ENCODE results near the gene SSBP3.

Gene SSBP3

DNA sequence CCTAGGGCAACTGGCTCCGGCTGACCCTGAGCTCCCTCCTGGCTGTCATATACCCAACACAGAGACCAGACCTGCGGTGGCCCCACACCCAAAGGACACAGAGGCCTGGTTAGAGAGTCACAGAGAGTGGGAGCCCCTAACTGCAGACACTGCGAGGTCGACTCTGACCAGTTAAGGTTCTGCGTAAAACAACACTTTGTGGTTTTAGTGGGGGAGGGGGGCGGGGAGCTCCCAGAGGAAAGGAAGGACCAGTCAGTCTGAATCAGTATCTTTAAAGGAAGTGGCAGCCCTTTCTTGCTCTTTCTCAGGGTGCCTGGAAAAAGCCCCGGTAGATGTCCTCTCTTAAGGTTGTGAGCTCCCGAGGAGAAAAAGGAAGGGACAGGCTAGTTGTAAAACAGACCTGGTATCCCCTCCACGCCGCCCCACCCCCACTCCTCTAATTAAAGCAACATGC is 2.4 kb downstream of the SSBP3 start:
- TF ChIP-seq, protein P1, sequence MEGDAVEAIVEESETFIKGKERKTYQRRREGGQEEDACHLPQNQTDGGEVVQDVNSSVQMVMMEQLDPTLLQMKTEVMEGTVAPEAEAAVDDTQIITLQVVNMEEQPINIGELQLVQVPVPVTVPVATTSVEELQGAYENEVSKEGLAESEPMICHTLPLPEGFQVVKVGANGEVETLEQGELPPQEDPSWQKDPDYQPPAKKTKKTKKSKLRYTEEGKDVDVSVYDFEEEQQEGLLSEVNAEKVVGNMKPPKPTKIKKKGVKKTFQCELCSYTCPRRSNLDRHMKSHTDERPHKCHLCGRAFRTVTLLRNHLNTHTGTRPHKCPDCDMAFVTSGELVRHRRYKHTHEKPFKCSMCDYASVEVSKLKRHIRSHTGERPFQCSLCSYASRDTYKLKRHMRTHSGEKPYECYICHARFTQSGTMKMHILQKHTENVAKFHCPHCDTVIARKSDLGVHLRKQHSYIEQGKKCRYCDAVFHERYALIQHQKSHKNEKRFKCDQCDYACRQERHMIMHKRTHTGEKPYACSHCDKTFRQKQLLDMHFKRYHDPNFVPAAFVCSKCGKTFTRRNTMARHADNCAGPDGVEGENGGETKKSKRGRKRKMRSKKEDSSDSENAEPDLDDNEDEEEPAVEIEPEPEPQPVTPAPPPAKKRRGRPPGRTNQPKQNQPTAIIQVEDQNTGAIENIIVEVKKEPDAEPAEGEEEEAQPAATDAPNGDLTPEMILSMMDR (IDR thresholded peaks at IDR 0.05; ENCODE audit: low read depth, low read length) = no peak
- peak overlapping the region; percentile 77 for H3K4me3 ChIP-seq (ENCODE audit: low read depth, low read length)

DNA sequence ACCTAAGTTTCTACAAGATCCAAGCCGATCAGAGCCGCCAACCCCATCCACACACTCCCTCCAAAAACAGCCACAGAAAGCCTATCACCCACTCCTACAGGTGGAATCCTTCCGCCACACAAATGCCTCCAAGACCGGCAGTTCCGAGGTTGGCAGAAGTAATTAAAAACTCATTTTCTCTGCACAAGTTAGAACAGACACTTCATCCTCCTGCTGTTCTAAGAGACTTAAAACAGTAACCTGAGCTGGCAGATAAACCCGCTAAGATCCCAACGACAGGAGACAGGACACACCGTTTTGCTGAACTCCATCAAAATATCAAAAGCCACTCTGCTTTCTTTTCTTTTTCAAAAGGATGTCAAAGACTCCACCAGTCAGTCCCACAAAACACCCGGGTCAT is 2.8 kb downstream of the SSBP3 start:
- peak overlapping the region; percentile 77 for H3K4me3 ChIP-seq (ENCODE audit: low read depth, low read length)
- TF ChIP-seq, protein P1 (IDR thresholded peaks at IDR 0.05; ENCODE audit: low read depth, low read length) = no peak

- no peak overlapping the region; the same call in 1 of the 2 replicates for H3K4me3 ChIP-seq (ENCODE audit: low read depth, low read length)
- TF ChIP-seq, protein P1 (IDR thresholded peaks at IDR 0.05; ENCODE audit: low read depth, low read length) = no peak
Measured at GRCh38 chr1:54402896-54403295, 3.3 kb downstream of the SSBP3 start.

GRCh38 chr1:54401799-54402198 is 4.4 kb downstream of the SSBP3 start:
- no peak overlapping the region for H3K4me3 ChIP-seq (ENCODE audit: low read depth, low read length)
- TF ChIP-seq, protein P1 (IDR thresholded peaks at IDR 0.05; ENCODE audit: low read depth, low read length) = no peak

- no peak overlapping the region for H3K4me3 ChIP-seq (ENCODE audit: low read depth, low read length)
- TF ChIP-seq, protein P1 (IDR thresholded peaks at IDR 0.05; ENCODE audit: low read depth, low read length) = no peak
Measured at GRCh38 chr1:54400329-54400728, 5.9 kb downstream of the SSBP3 start.

- H3K4me3 ChIP-seq (ENCODE audit: low read depth, low read length) = no peak overlapping the region
- TF ChIP-seq, protein P1 (IDR thresholded peaks at IDR 0.05; ENCODE audit: low read depth, low read length) = no peak
Measured at GRCh38 chr1:54399765-54400164, 6.4 kb downstream of the SSBP3 start.

DNA sequence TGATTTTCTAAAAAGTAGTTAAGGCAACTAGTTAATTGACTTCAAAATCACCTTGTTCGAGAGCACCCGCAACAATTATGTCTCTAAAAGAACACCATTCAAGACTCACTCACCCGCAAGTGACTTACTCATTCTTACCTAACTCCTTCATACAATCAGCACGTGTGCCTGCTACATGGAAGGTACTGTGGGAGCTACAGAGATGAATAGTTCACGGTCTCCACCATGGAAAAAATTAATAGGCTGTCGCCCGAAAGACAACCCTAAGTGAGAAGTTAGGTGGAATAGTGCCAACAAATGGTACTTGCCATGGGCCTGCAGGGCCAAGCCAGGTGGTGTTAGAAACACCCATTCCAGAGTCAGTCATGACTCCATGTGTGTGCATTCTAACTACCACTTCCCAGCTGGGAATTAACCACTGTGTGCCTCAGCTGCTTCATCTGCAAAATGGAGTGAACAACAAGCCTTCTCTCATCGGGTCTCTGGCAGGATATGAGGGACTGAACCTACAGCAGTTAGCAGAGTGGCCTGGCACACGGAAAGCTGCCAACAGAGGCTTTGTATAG is 7.1 kb downstream of the SSBP3 start:
- TF ChIP-seq, protein P1 (IDR thresholded peaks at IDR 0.05; ENCODE audit: low read depth, low read length) = no peak
- H3K4me3 ChIP-seq (ENCODE audit: low read depth, low read length) = no peak overlapping the region
